HG02642 (cell line): ENCODE measurements around the gene CDH9.
"Not testable (repeated sequence)": the region's sequence is repeated elsewhere in the genome, so short reads cannot be mapped to it uniquely, and the experiment has no call there.

ENCODE experiments used
- ATAC-seq: cut with Tn5 transposase; IDR thresholded peaks from one replicate; pipeline ENCODE4 v1.9.1; 2021; ENCODE audit warnings: mild to moderate bottlenecking; ENCODE audit not compliant: unreplicated experiment, poor library complexity

Gene CDH9

GRCh38 chr5:26959290-26959689 lies 79.1 kb downstream of the CDH9 start:
- ATAC-seq, result no peak

GRCh38 chr5:26955161-26955560 lies 83.2 kb downstream of the CDH9 start:
- ATAC-seq, result no peak

- ATAC-seq, result no peak
Measured at GRCh38 chr5:26948921-26949320, 89.5 kb downstream of the CDH9 start.

- no peak for ATAC-seq
Measured at GRCh38 chr5:26945901-26946300, 92.5 kb downstream of the CDH9 start.

- ATAC-seq, result no peak
Measured at GRCh38 chr5:26942481-26942880, 95.9 kb downstream of the CDH9 start.

- ATAC-seq, result no peak
Measured at GRCh38 chr5:26940994-26941393, 97.4 kb downstream of the CDH9 start.

- no peak for ATAC-seq
Measured at GRCh38 chr5:26932238-26932637, 106.1 kb downstream of the CDH9 start.

GRCh38 chr5:26921439-26921838 lies 116.9 kb downstream of the CDH9 start:
- no peak for ATAC-seq

- no peak for ATAC-seq
Measured at GRCh38 chr5:26903469-26903868, 134.9 kb downstream of the CDH9 start.

GRCh38 chr5:26894719-26895263 lies 143.6 kb downstream of the CDH9 start:
- ATAC-seq, result no peak

- ATAC-seq, result no peak
Measured at GRCh38 chr5:26893078-26893477, 145.3 kb downstream of the CDH9 start.

GRCh38 chr5:26889815-26890214 lies 148.6 kb downstream of the CDH9 start:
- no peak for ATAC-seq

GRCh38 chr5:26884481-26884880 lies 153.9 kb downstream of the CDH9 start:
- ATAC-seq, result no peak

- ATAC-seq, result no peak
Measured at GRCh38 chr5:26883375-26883774, 155.0 kb downstream of the CDH9 start.

GRCh38 chr5:26881901-26882300 lies 156.5 kb downstream of the CDH9 start:
- ATAC-seq, result no peak

- ATAC-seq, result no peak
Measured at GRCh38 chr5:26877154-26877553, 161.2 kb downstream of the CDH9 start.

- ATAC-seq, result no peak
Measured at GRCh38 chr5:26872337-26872736, 166.0 kb downstream of the CDH9 start.

GRCh38 chr5:26869781-26870180 lies 168.6 kb downstream of the CDH9 start:
- ATAC-seq, result no peak

- ATAC-seq, result no peak
Measured at GRCh38 chr5:26868504-26868903, 169.9 kb downstream of the CDH9 start.

- no peak for ATAC-seq
Measured at GRCh38 chr5:26864061-26864460, 174.3 kb downstream of the CDH9 start.

- no peak for ATAC-seq
Measured at GRCh38 chr5:26856238-26856637, 182.1 kb downstream of the CDH9 start.

- ATAC-seq, result not testable (repeated sequence)
Measured at GRCh38 chr5:26852450-26852849, 185.9 kb downstream of the CDH9 start.
